ENCODE results near the gene ERC1. TPM values are rescaled to one million over a fixed set of nuclear protein-coding genes. Genes with fewer than 3 reads are reported as not detected.

ERC1 gene
- total and polyA plus RNA-seq, 9 of the 15 experiments (the other 6 are each of a cell fraction or from before 2014, with no cell fraction given): 0.74 to 11.8 (median 4.8) TPM

DNA sequence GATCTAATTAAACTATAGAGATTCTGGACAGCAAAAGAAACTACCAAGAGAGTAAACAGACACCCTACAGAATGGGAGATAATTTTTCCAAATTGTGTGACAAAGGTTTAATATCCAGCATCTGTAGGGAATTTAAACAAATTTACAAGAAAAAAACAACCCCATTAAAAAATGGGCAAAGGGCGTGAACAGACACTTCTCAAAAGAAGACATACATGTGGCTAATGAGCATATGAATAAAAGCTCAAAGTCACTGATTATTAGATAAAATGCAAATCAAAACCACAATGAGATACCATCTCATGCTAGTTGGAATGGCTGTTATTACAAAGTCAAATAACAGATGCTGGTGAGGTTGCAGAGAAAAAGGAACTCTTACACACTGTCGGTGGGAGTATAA is 309.4 kb downstream of the ERC1 start:
- intact Hi-C loops (cut with micrococcal nuclease): no loop called here
- no peak for DNase-seq (ENCODE audit: extremely low read depth in 1 of 4, low spot score in 3 of 4)
- Histone ChIP-seq H2AFZ (ENCODE audit: low read depth, low read length) (no peak overlapping the region), H3K4me2 (ENCODE audit: insufficient read depth, low read length) (no peak overlapping the region), H3K79me2 (ENCODE audit: control insufficient read depth, insufficient read depth, low read length) (no peaks in the 10 kb centered on the region), H3K4me1 (replicated peaks in 1 of 2; ENCODE audit: control insufficient read depth in 2 of 2, insufficient read depth in 2 of 2, low read length in 2 of 2) (peaks cover 9 to 12% of the 10 kb centered on the region in 2 experiments; a peak in 4 of 5 replicates), H3K27ac (ENCODE audit: extremely low read depth, low read depth, low read length) (no peak overlapping the region), H4K20me1 (replicated peaks; ENCODE audit: control insufficient read depth, insufficient read depth, low read length) (no peaks in the 10 kb centered on the region), H3K4me3 (no peak overlapping the region), H3K27me3 (ENCODE audit: control insufficient read depth in 2 of 2, insufficient read depth in 2 of 2, low read length in 2 of 2) (no peaks in the 10 kb centered on the region), H3K9me3 (replicated peaks; ENCODE audit: control insufficient read depth, insufficient read depth, low read depth, low read length) (peaks cover 1% of the 10 kb centered on the region; the same call in 1 of the 2 replicates), H3K9me1 (ENCODE audit: control insufficient read depth, insufficient read depth, low read length) (no peaks in the 10 kb centered on the region), H3K36me3 (ENCODE audit: control insufficient read depth, insufficient read depth, low read length) (no peaks in the 10 kb centered on the region), H3K9ac (ENCODE audit: insufficient read depth in 1 of 2, low read depth in 2 of 2, low read length in 2 of 2) (no peak overlapping the region)
- BruUV-seq (replicated peaks): no TSS peak
- TF ChIP-seq TRIM28 (IDR thresholded peaks at IDR 0.05) (0 out of 2 replicates have a peak, but pooled peaks have one; percentile 61), NUFIP1 (IDR thresholded peaks at IDR 0.05; ENCODE audit: partially characterized antibody) (no peak), CBX3 (IDR thresholded peaks at IDR 0.05; ENCODE audit: borderline replicate concordance in 1 of 2, low read length in 2 of 2) (0 out of 3 replicates have a peak, but pooled peaks of 1 of the 2 experiments have one; percentile 27), TRIM24 (IDR thresholded peaks at IDR 0.05) (peak; percentile 34 to 42; a peak in 2 of 4 replicates)
- TF ChIP-seq, protein P1, sequence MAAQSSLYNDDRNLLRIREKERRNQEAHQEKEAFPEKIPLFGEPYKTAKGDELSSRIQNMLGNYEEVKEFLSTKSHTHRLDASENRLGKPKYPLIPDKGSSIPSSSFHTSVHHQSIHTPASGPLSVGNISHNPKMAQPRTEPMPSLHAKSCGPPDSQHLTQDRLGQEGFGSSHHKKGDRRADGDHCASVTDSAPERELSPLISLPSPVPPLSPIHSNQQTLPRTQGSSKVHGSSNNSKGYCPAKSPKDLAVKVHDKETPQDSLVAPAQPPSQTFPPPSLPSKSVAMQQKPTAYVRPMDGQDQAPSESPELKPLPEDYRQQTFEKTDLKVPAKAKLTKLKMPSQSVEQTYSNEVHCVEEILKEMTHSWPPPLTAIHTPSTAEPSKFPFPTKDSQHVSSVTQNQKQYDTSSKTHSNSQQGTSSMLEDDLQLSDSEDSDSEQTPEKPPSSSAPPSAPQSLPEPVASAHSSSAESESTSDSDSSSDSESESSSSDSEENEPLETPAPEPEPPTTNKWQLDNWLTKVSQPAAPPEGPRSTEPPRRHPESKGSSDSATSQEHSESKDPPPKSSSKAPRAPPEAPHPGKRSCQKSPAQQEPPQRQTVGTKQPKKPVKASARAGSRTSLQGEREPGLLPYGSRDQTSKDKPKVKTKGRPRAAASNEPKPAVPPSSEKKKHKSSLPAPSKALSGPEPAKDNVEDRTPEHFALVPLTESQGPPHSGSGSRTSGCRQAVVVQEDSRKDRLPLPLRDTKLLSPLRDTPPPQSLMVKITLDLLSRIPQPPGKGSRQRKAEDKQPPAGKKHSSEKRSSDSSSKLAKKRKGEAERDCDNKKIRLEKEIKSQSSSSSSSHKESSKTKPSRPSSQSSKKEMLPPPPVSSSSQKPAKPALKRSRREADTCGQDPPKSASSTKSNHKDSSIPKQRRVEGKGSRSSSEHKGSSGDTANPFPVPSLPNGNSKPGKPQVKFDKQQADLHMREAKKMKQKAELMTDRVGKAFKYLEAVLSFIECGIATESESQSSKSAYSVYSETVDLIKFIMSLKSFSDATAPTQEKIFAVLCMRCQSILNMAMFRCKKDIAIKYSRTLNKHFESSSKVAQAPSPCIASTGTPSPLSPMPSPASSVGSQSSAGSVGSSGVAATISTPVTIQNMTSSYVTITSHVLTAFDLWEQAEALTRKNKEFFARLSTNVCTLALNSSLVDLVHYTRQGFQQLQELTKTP (IDR thresholded peaks at IDR 0.05; ENCODE audit: low read depth in 1 of 2, partially characterized antibody in 2 of 2): peak in 1 of 2 experiments; percentile 99
- FAIRE-seq: no peak
- ChIA-PET POLR2A (interaction anchor here (1.0 to 1.2 kb wide), 3 partner anchors 13 to 19 kb away, joined by 3 read pairs; no protein-coding TSS in a partner anchor), CTCF (ENCODE audit: low intra/inter-chr PET ratio) (no interaction called here)
- in situ Hi-C loops (cut with MboI): no loop called here
- 96% methylated on average over 2 of the region's 2 CpGs for WGBS (ENCODE audit: insufficient coverage, low coverage, missing lambda C conversion rate)
- ATAC-seq: no peak

Measured in K562 (cell line).